Kidney capillary endothelial cell (primary cell): Measurements from ENCODE around the gene ANKRD63.

Experiments used
- DNase-seq: peaks from one replicate; pipeline ENCODE4 v3.0.0-alpha.2; 2018; ENCODE audit warnings: low spot score

ANKRD63 gene

GRCh38 chr15:40243126-40243810 is 39.6 kb downstream of the ANKRD63 start:
- no peak for DNase-seq

GRCh38 chr15:40242601-40243000 is 40.3 kb downstream of the ANKRD63 start:
- DNase-seq = no peak

- no peak for DNase-seq
Measured at GRCh38 chr15:40242213-40242599, 40.7 kb downstream of the ANKRD63 start.

- no peak for DNase-seq
Measured at GRCh38 chr15:40241269-40242212, 41.3 kb downstream of the ANKRD63 start.

GRCh38 chr15:40240619-40241221 is 42.1 kb downstream of the ANKRD63 start:
- DNase-seq = no peak

- no peak for DNase-seq
Measured at GRCh38 chr15:40239693-40240618, 42.9 kb downstream of the ANKRD63 start.

GRCh38 chr15:40239404-40239692 is 43.5 kb downstream of the ANKRD63 start:
- no peak for DNase-seq

GRCh38 chr15:40238532-40239403 is 44.1 kb downstream of the ANKRD63 start, which contains the start of gene PAK6:
TSS of gene PAK6 (plus strand) at chr15:40239063. CDS start at chr15:40264786, 25,723 bp downstream.
- no peak for DNase-seq

GRCh38 chr15:40235201-40235885 is 47.5 kb downstream of the ANKRD63 start:
- DNase-seq = no peak

- no peak for DNase-seq
Measured at GRCh38 chr15:40234783-40235182, 48.1 kb downstream of the ANKRD63 start.

- DNase-seq = no peak
Measured at GRCh38 chr15:40233727-40234577, 48.9 kb downstream of the ANKRD63 start.

- DNase-seq = no peak
Measured at GRCh38 chr15:40232625-40233070, 50.2 kb downstream of the ANKRD63 start.
